Parathyroid adenoma (tissue), 2 donors: Measurements from ENCODE around the gene ANKRD50.

Experiments
- H2AFZ ChIP-seq: fragments of 300-600 bp; sonication (generic); one replicate; pipeline ENCODE4 v1.7.0; 2017; ENCODE audit warnings: antibody characterized with exemption, mild to moderate bottlenecking
- H3K27ac ChIP-seq: fragments of 300-600 bp; sonication (generic); one replicate; pipeline ENCODE4 v1.7.0; 2017
- H3K27me3 ChIP-seq: fragments of 300-600 bp; sonication (generic); one replicate; pipeline ENCODE4 v1.7.0; 2017; ENCODE audit warnings: low read length; ENCODE audit not compliant: control insufficient read depth, insufficient read depth
- H3K36me3 ChIP-seq: fragments of 300-600 bp; sonication (generic); one replicate; pipeline ENCODE4 v1.7.0; 2017; ENCODE audit warnings: low read length; ENCODE audit not compliant: control insufficient read depth, insufficient read depth
- H3K4me1 ChIP-seq: fragments of 300-600 bp; sonication (generic); one replicate; pipeline ENCODE4 v1.7.0; 2017; ENCODE audit warnings: control low read depth
- H3K4me2 ChIP-seq: fragments of 300-600 bp; sonication (generic); one replicate; pipeline ENCODE4 v1.7.0; 2017; ENCODE audit warnings: low read length
- H3K4me3 ChIP-seq: fragments of 300-600 bp; sonication (generic); one replicate; pipeline ENCODE4 v1.7.0; 2017; ENCODE audit warnings: low read depth, low read length
- H3K79me2 ChIP-seq: fragments of 300-600 bp; sonication (generic); one replicate; pipeline ENCODE4 v1.7.0; 2017; ENCODE audit warnings: control low read depth
- H3K9ac ChIP-seq: fragments of 300-600 bp; sonication (generic); one replicate; pipeline ENCODE4 v1.7.0; 2017; ENCODE audit warnings: mild to moderate bottlenecking
- H3K9me3 ChIP-seq: fragments of 300-600 bp; sonication (generic); one replicate; pipeline ENCODE4 v1.7.0; 2017; ENCODE audit warnings: low read length; ENCODE audit not compliant: control insufficient read depth
- TF ChIP-seq, protein P1 (sequence below): fragments of 300-600 bp; sonication (generic); IDR thresholded peaks from one replicate; pipeline ENCODE4 v1.7.0; 2017; ENCODE audit warnings: antibody characterized with exemption, mild to moderate bottlenecking
- donor health status: primary hyperparathyroidism.

The ANKRD50 gene

DNA sequence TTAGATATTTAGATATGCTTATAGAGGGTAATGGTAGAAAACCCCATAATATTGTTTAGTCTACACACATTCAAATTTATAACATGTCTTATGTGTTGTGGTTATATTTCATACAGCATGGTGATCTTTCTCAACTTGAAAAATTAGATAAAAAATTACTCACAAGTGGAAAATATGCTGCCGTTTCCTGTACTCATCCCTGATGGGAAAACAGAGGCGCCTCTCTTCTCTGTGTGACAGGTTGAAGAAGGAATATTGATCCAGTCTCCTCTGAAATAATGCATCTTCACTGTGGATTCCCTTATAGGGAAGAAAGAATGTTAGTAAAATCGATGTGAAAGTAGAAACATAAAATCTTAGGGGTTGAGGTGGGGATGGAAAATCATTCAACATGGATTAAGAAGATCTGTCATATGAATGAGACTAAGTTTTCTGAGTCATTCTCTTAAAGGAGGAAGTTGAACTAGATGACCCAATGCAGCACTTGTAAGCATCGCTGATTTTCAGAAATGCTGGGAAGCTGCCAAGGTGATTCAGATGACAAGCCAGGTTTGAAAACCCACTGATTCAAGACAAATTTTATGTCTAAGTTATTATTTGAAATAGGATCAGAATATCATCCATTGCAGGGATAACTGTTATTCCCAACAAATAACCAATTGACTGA lies 70.7 kb downstream of the ANKRD50 start:
- Histone ChIP-seq H2AFZ (no peak overlapping the region), H3K79me2 (no peaks in the 10 kb centered on the region), H3K4me3 (no peak overlapping the region), H3K27me3 (no peaks in the 10 kb centered on the region), H3K9ac (no peak overlapping the region), H3K27ac (no peak overlapping the region), H3K9me3 (no peaks in the 10 kb centered on the region), H3K36me3 (no peaks in the 10 kb centered on the region), H3K4me2 (no peak overlapping the region), H3K4me1 (no peaks in the 10 kb centered on the region)
- TF ChIP-seq, protein P1, sequence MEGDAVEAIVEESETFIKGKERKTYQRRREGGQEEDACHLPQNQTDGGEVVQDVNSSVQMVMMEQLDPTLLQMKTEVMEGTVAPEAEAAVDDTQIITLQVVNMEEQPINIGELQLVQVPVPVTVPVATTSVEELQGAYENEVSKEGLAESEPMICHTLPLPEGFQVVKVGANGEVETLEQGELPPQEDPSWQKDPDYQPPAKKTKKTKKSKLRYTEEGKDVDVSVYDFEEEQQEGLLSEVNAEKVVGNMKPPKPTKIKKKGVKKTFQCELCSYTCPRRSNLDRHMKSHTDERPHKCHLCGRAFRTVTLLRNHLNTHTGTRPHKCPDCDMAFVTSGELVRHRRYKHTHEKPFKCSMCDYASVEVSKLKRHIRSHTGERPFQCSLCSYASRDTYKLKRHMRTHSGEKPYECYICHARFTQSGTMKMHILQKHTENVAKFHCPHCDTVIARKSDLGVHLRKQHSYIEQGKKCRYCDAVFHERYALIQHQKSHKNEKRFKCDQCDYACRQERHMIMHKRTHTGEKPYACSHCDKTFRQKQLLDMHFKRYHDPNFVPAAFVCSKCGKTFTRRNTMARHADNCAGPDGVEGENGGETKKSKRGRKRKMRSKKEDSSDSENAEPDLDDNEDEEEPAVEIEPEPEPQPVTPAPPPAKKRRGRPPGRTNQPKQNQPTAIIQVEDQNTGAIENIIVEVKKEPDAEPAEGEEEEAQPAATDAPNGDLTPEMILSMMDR: no peak

DNA sequence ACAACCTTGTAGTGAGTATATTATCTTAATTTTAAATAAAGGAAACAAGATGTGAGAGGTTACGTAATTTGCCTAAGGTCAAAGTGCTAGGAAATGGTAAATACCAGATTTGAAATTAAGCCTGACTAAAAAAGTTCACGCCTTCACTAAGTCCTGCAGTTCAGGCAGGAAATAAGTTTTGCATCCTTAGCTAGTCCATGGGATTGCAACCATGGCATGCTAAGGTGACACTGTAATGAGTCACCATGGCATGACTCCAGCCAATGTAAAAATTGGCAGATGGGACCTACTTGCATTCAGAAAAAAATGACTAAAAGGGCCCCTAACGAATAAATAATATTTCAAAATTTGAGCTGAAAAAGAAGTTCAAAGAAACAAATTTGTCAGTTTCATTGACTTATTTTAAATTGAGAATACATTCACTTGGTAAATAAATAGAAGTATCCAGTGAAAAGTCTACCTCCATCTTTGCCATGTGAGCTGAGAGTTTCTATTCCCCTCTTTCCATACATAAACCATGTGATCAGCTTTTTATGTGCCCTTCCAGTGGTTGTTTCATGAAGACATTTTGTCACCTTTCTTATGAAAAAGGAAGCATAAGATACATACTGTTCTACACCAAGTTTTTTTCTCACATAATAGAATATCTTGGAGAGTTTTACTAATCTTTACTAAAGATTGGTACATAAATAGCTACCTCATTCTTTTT lies 72.4 kb downstream of the ANKRD50 start:
- Histone ChIP-seq H3K27me3 (no peaks in the 10 kb centered on the region), H3K36me3 (no peaks in the 10 kb centered on the region), H3K9ac (no peak overlapping the region), H3K79me2 (no peaks in the 10 kb centered on the region), H3K4me3 (no peak overlapping the region), H3K4me1 (no peaks in the 10 kb centered on the region), H3K27ac (no peak overlapping the region), H3K9me3 (no peaks in the 10 kb centered on the region), H2AFZ (no peak overlapping the region), H3K4me2 (no peak overlapping the region)
- TF ChIP-seq, protein P1: no peak

DNA sequence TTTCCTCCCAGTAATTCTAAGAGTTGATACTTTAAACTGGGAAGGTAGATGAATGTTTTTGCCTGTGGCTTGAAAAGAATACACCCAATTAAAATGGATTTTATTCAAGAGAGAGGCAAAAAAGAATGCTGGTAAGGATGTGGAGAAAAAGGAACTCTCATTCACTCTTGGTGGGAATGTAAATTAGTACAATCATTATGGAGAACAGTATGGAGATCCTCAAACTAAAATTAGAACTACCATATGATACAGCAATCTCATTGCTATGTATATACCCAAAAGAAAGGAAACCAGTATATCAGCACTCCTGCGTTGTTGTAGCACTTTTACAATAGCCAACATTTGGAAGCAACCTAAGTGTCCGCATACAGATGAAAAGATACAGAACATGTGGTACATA lies 75.2 kb downstream of the ANKRD50 start:
- no peaks in the 10 kb centered on the region for H3K4me1 ChIP-seq
- no peak overlapping the region for H3K4me2 ChIP-seq
- H3K4me3 ChIP-seq: no peak overlapping the region
- no peak overlapping the region for H2AFZ ChIP-seq
- H3K79me2 ChIP-seq: no peaks in the 10 kb centered on the region
- no peak overlapping the region for H3K9ac ChIP-seq
- H3K27me3 ChIP-seq: no peaks in the 10 kb centered on the region
- H3K36me3 ChIP-seq: no peaks in the 10 kb centered on the region
- no peak overlapping the region for H3K27ac ChIP-seq
- TF ChIP-seq, protein P1: no peak
- H3K9me3 ChIP-seq: no peaks in the 10 kb centered on the region

DNA sequence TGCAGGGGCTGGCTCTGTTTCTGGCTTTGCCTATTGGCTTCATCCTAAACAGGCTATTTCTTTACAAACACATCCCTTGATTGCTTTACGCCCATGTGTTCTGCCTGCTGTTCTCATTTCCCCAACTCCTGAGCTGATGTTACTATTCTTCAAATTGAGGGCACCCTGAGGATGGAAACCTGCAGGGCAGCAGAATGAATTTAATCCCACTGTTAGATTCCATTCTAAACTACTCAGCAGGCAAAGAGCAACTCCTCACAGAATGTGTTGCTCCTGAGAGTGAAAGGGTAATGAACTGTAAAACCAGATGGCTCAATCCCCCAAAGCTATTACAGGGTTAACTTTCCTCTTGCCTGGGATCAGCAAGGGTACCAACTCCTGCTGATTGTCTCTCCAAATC lies 75.7 kb downstream of the ANKRD50 start:
- Histone ChIP-seq H3K27me3 (no peaks in the 10 kb centered on the region), H2AFZ (no peak overlapping the region), H3K9me3 (no peaks in the 10 kb centered on the region), H3K4me1 (no peaks in the 10 kb centered on the region), H3K36me3 (no peaks in the 10 kb centered on the region), H3K27ac (no peak overlapping the region), H3K9ac (no peak overlapping the region), H3K79me2 (no peaks in the 10 kb centered on the region), H3K4me2 (no peak overlapping the region), H3K4me3 (no peak overlapping the region)
- TF ChIP-seq, protein P1: no peak

DNA sequence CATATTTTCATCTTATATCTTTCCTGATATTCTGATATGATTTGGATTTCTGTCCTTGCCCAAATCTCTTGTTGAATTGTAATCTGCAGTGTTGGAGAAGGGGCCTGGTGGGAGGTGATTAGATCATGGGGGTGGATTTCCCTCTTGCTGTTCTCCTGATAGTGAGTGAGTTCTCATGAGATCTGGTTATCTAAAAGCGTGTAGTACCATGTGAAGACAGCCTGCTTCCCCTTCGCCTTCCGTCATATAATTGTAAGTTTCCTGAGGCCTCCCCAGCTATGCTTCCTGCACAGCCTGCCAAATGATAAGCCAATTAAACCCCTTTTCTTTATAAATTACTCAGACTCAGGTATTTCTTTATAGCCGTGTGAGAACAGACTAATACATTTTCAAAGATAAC lies 77.2 kb downstream of the ANKRD50 start:
- Histone ChIP-seq H3K4me3 (no peak overlapping the region), H3K79me2 (no peaks in the 10 kb centered on the region), H3K4me1 (no peaks in the 10 kb centered on the region), H3K9me3 (no peaks in the 10 kb centered on the region), H3K9ac (no peak overlapping the region), H3K4me2 (no peak overlapping the region), H3K27ac (no peak overlapping the region), H3K27me3 (no peaks in the 10 kb centered on the region), H3K36me3 (no peaks in the 10 kb centered on the region), H2AFZ (no peak overlapping the region)
- TF ChIP-seq, protein P1: no peak
